C1 segment of cervical spinal cord (tissue), 14 donors: ENCODE data around the gene DPP4.
"Not testable (repeated sequence)": the region's sequence is repeated elsewhere in the genome, so short reads cannot be mapped to it uniquely, and the experiment has no call there.

Source experiments
- DNase-seq, 14 donors: peaks; one replicate each; lab custom pipeline; 2025; lab: John Stamatoyannopoulos, UW

Gene DPP4

GRCh38 chr2:162058973-162059668 is 14.9 kb downstream of the DPP4 start:
- no peak for DNase-seq

GRCh38 chr2:162057426-162057825 is 16.6 kb downstream of the DPP4 start:
- DNase-seq, result no peak

GRCh38 chr2:162056796-162057399 is 17.1 kb downstream of the DPP4 start:
- DNase-seq, result no peak

DNA sequence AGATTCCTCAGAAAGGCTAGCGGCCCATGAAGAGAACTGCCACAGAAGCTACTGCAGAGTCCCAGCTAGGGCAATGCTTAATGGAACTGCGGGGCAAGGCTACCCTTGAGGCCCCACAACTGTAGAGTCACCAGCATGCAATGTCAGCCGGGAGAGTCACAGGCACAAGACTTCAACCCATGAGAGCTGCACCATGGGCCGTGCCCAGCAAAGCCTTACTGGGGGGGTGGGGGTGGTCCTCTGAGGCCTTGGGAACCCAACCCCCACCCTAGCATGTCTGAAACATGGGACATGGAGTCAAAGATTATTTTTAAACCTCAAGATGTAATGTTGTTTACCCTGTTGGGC is 20.2 kb downstream of the DPP4 start:
- no peak for DNase-seq

DNA sequence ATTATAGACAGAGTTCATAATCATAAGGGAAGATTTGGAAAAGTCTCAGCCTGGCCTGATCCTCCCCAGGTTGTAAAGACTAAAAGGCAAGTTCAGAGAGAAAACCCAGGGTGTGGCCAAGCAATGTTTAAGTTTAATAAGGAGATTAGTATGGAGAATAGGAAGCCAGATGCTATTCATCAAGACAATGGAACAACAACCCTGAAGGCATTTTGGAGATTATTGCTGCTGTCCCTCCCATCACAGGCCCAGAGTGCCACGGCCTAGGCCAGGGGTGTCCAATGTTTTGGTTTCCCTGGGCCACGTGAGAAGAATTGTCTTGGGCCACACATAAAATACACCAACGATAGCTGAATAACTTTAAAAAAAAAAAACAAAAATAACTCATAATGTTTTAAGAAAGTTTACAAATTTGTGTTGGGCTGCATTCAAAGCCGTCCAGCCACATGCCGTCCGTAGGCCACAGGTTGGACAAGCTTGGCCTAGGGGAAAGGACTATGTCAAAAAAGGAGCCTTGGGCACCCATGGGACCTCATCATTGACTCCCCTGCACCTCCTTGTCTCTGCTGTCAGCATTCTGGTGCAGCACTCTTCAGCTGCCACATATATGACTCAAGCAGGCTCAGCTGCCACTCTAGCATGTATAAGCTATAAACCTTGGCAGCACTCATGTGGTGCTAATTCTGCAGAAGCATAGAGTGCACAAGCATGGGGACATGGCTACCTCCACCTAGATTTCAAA is 20.8 kb downstream of the DPP4 start:
- DNase-seq, result no peak

DNA sequence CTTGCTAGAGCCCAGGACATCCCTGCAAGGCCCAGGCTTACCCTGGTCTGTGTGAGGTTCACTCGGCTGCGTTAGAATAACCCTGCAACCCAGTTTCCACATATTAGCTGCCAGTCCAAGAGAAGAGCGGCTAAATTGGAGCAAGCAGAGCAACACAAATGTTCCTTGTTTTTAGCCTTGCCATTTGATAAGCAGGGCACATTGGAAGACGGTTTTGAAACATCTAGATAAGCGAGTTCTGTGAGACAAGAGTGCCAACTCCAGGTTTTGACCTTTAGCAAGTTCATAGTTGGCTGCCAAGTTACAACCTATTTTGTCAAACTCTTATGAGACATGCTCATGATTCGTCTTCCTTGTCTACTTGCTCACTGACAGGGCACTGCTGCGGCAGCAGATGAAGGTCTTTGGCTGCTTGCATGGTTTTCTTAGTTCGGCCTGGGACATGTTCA is 23.5 kb downstream of the DPP4 start:
- DNase-seq, result no peak

GRCh38 chr2:162049089-162049488 is 24.9 kb downstream of the DPP4 start:
- DNase-seq, result not testable (repeated sequence)

- DNase-seq, result no peak
These were observed 29.4 kb downstream of the DPP4 start for GRCh38 chr2:162044586-162044985.

- no peak for DNase-seq
These were observed 30.9 kb downstream of the DPP4 start for GRCh38 chr2:162043132-162043531.

DNA sequence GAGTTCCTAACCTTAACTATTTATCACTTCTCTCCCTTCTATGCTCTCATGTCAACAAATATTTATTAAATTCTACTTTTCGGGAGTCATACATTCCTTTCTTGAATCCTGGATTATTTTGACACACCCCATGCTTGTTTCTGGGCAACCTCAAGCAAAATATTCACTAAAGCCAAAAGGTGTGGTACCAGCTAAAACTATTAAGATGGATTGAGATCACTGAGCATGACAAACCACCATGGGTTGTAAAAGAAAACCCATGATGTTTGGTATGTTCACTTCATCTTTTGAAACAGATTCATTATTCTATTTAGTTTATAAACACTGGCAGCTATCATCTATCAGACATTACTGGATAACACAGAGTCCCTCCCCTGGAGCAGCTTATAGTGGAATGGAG is 32.5 kb downstream of the DPP4 start:
- DNase-seq, result no peak

GRCh38 chr2:162038725-162039124 is 35.3 kb downstream of the DPP4 start:
- no peak for DNase-seq

DNA sequence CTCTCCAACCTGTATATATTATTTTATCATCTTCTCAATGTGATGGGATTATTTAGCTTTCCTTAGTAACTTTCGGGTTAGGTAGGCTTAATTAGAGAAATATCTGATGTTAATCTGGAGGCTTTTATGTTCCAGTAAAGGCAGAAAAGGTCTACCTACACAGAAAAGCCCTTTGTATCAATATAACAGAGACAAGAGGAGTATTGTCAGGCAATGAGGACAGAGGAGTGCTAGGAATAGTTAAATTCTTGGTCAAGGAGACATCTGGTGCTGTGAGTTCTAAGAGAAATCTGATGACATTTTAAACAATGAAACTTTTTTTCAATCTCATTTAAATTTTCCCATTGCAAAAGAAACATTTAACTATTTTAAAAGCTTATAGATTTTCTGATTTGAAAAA is 36.1 kb downstream of the DPP4 start:
- no peak for DNase-seq

DNA sequence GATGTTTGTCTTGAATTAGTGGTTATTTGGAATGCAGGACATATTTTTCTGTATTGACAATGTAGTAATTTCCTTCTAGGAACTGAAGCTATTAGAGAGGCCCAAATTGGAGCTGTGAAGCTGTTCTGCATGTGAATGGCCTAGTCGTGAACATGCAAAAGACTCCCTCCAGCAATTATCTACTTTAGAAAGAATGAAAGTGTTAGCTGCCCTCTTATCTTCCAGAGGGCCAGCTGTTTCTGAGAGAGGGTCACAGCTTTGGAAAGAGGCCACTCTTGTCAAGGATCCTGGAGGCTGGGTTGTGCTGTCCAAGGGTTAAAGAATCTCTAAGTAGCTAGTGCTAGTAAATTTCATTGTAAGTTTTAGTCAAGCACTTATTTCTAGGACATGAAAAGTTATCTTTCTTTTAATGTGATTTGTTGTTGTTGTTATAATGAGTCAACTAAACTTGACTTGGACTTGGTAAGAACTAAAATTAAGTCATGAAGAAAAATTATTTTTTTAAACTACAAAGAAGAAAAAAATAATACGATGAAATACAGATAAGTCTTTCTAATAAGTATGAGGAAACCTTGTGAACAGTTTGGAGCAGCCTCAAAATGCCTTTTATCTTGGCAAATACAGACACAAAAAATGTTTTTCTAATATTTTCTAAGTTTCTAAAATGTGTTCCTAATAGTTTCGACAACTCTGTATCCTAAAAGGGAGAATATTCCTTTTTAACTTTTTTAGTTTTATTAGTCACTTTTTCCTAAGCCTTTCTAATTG is 36.8 kb downstream of the DPP4 start:
- DNase-seq, result no peak

DNA sequence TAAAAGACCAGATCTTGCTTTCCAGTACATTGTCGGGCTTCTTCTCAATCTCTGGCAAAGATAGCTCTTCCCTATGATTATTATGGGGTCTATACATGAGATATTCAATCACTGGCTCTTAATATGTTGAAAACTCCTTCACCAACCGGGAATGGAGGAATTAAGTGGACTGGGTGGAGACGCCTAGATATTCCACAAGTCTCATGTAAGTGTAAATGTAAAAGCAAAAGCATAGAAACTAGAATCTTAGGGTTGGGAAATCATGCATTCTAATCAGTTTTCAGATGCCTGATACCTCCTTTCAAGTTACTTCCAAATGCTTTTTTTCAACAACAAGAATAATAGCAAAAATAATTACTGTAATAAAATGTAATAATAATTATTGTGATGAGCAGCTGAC is 38.0 kb downstream of the DPP4 start:
- no peak for DNase-seq

GRCh38 chr2:162030363-162031190 is 43.4 kb downstream of the DPP4 start:
- no peak for DNase-seq

DNA sequence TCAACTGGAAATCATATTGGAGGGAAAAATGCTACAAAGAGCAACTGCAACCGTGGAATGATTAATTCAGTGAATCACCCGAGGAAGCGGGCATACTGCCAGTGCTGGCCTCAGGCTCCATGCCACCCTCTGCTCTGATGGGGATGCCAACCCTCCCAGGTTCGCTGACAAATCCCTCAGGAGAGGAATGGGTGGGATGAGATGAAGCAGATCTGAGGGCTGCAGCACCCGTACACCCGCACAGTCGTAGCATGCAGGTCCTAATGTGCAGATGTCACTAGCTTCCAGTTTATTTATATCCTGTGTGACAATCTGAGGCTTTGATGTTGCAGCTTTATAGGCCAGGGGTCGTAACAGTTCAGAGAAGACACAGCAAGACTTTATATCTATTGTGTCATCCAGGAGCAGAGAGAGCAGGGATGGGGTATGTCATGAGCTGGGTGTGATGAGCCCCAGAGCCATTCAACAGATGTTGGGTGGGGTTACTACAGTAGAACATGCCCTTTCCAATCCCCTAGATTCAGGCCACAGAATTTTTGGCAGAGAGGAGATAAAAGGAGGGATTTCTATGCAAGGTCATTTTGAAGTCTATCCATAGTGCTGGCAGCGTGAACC is 44.6 kb downstream of the DPP4 start:
- DNase-seq, result peak in 2 of 14 donors; percentile 5 to 45

- no peak for DNase-seq
These were observed 45.5 kb downstream of the DPP4 start for GRCh38 chr2:162028511-162028910.

- DNase-seq, result no peak
These were observed 48.7 kb downstream of the DPP4 start for GRCh38 chr2:162025121-162025911.

GRCh38 chr2:162022290-162022945 is 51.6 kb downstream of the DPP4 start:
- no peak for DNase-seq
